GM12892 (cell line): Measurements from ENCODE around the gene NDUFS1.

Experiments
- POLR2A ChIP-seq: IDR thresholded peaks from 2 replicates; pipeline ENCODE4 v1.6.1; 2011; ENCODE audit warnings: low read depth, low read length, control low read depth
- POLR2AphosphoS5 ChIP-seq: IDR thresholded peaks from 2 replicates; pipeline ENCODE4 v1.6.1; 2011; ENCODE audit warnings: low read depth, low read length, control low read depth
- TAF1 ChIP-seq: IDR thresholded peaks from 2 replicates; pipeline ENCODE4 v1.6.1; 2011; ENCODE audit warnings: low read depth, mild to moderate bottlenecking, control low read depth, low read length, borderline replicate concordance

GRCh38 chr2:206193671-206194357 lies 34.6 kb upstream of the NDUFS1 start:
- TF ChIP-seq TAF1 (no peak), POLR2A (no peak), POLR2AphosphoS5 (no peak)
